SU-DHL-6 (cell line): Measurements from ENCODE around the gene MARCHF4.

ENCODE experiments used
- CTCF ChIP-seq: fragments of 200-600 bp; sonication (generic); IDR thresholded peaks from one replicate; pipeline ENCODE4 v1.5.1; 2017; ENCODE audit warnings: antibody characterized with exemption, mild to moderate bottlenecking, low read length, moderate library complexity; ENCODE audit not compliant: insufficient read depth, poor library complexity, severe bottlenecking
- EZH2phosphoT487 ChIP-seq: fragments of 200-600 bp; sonication (generic), shearing (Covaris generic); conservative IDR thresholded peaks from 2 replicates; pipeline ENCODE4 v1.6.1; 2018; ENCODE audit warnings: mild to moderate bottlenecking, antibody characterized with exemption, low read length, moderate library complexity, mixed read lengths

DNA sequence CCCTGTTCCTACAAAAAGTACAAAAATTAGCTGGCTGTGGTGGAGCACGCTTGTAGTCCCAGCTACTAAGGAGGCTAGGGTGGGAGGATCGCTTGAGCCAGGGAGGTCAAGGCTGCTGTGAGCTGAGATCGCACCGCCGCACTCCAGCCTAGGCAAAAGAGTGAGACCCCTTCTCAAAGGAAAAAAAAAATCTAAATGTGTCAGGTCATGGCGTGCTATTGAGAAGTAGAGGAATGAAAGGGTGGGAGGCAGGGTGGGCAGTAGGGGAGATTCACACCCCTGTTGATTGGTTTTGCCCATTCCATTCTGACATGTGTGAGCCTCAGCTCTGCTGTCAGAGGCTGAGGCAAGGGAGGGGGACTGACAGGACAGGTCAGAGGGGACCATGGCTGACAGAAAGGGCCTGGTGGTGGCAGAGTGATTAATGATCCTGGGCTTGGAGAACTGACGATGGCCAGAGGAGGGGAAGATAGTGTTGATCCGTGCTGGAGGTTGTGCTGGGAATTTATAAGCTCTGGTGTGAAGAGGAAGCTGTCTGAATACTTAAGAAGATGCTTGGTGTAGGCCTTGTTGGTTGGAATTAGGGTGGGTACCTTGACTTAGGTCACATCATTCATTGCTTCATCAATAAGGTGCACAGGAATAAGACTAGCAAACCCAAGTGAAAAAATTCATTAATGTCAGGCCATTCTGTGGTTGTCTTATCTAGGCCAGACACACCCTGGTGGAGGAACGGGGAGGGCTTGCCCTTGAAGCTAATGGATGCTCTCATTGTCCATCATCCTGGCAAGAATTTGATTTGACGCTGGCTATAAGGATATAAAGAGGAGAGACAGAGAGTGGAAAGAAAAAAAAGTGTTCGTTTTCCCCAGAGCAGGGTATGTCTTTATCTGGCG is 20.9 kb upstream of the MARCHF4 start:
- TF ChIP-seq CTCF = no peak
- TF ChIP-seq EZH2phosphoT487 = no peak
